Kidney (tissue), 14 donors: ENCODE data around the gene MLC1. TPM values are rescaled to one million over a fixed set of nuclear protein-coding genes. Genes with fewer than 3 reads are reported as not detected.

Experiments
- DNase-seq, 5 donors: peaks; one replicate each; pipeline ENCODE4 v3.0.0-alpha.2; 2013 to 2020
- FAIRE-seq: peaks from 2 replicates; lab custom pipeline; 2012; peaks lifted over from hg19 to GRCh38; lab: Jason Lieb, UNC
- H3K27ac ChIP-seq, 2 donors: one replicate each; pipeline ENCODE4 v1.7.0; 2013; ENCODE audit warnings: low read depth in 2 of 2, low read length in 2 of 2, inconsistent platforms in 1 of 2
- H3K27me3 ChIP-seq: one replicate; pipeline ENCODE4 v1.7.1; 2013; ENCODE audit warnings: low read length, inconsistent platforms; ENCODE audit not compliant: control insufficient read depth, insufficient read depth
- H3K36me3 ChIP-seq, 3 donors: one replicate each; pipeline versions ENCODE4 v1.7.0 to v1.7.1; 2013; ENCODE audit warnings: low read length in 3 of 3, control low read depth in 1 of 3, inconsistent platforms in 1 of 3; ENCODE audit not compliant: insufficient read depth in 3 of 3, control insufficient read depth in 2 of 3
- H3K4me1 ChIP-seq, 3 donors: one replicate each; pipeline versions ENCODE4 v1.7.0 to v1.7.1; 2013; ENCODE audit warnings: low read length in 3 of 3, inconsistent platforms in 1 of 3, low read depth in 1 of 3; ENCODE audit not compliant: control insufficient read depth in 2 of 3, insufficient read depth in 2 of 3
- H3K4me3 ChIP-seq, 3 donors: one replicate each; pipeline versions ENCODE4 v1.7.0 to v1.8.1; 2013; ENCODE audit warnings: low read length in 3 of 3, control low read depth in 1 of 3, inconsistent platforms in 1 of 3
- H3K9ac ChIP-seq, 3 donors: one replicate each; pipeline versions ENCODE4 v1.7.0 to v1.7.1; 2013; ENCODE audit warnings: low read length in 3 of 3, control low read depth in 1 of 3, inconsistent platforms in 1 of 3
- H3K9me3 ChIP-seq, 3 donors: one replicate each; pipeline versions ENCODE4 v1.7.0 to v1.7.1; 2013; ENCODE audit warnings: low read length in 3 of 3, control low read depth in 1 of 3, inconsistent platforms in 1 of 3; ENCODE audit not compliant: control insufficient read depth in 2 of 3, insufficient read depth in 1 of 3
- intact Hi-C: fragments of 100-400 bp; cut with DNase I; formaldehyde crosslinking; loops from one replicate; pipeline ENCODE4 v1.11.1; 2022
- polyA plus RNA-seq: library from polyadenylated mRNA; stranded (reverse); fragments of 350-450 nt; fragmentation: Illumina TruSeq; extraction: RNeasy Lipid Tissue Mini Kit (QIAGEN cat#74804); gene quantifications from one replicate; pipeline ENCODE4 v1.2.3, GENCODE V29; 2014; ENCODE audit warnings: low read depth, low replicate concordance; ENCODE audit not compliant: insufficient read depth
- total RNA-seq: library from RNA; stranded (reverse); fragmentation: NEBNext Ultra II Directional; extraction: Animal tissue kit (Norgen Biotek cat#: 25700); gene quantifications from one replicate; pipeline ENCODE4 v1.2.1, GENCODE V29; 2021
- TF ChIP-seq, protein P1 (sequence below): IDR thresholded peaks from 3 replicates; pipeline ENCODE4 v1.5.1; 2012; ENCODE audit warnings: mild to moderate bottlenecking, moderate library complexity, borderline replicate concordance; ENCODE audit not compliant: insufficient read depth; ENCODE audit errors: extremely low read depth
- donor health status: control.
- donor health status: control.
- donor health status: control.
- donor health status: control.
- donor health status: control.
- donor health status: DM: yes; HTN: yes; CAD: no.
- donor health status: Normal renal cell carcinoma (clear cell type).

MLC1 gene
- total and polyA plus RNA-seq, 2 donors from 2014 or later, result 0.28 TPM; not detected in 1

- Histone ChIP-seq H3K27me3 (no peaks in the 10 kb centered on the region), H3K9me3 (no peaks in the 10 kb centered on the region), H3K36me3 (no peaks in the 10 kb centered on the region), H3K4me3 (no peak overlapping the region), H3K9ac (no peak overlapping the region), H3K4me1 (no peaks in the 10 kb centered on the region), H3K27ac (no peak overlapping the region)
- DNase-seq (peak in 1 of 5 donors; percentile 48), FAIRE-seq (no peak)
- TF ChIP-seq, protein P1, sequence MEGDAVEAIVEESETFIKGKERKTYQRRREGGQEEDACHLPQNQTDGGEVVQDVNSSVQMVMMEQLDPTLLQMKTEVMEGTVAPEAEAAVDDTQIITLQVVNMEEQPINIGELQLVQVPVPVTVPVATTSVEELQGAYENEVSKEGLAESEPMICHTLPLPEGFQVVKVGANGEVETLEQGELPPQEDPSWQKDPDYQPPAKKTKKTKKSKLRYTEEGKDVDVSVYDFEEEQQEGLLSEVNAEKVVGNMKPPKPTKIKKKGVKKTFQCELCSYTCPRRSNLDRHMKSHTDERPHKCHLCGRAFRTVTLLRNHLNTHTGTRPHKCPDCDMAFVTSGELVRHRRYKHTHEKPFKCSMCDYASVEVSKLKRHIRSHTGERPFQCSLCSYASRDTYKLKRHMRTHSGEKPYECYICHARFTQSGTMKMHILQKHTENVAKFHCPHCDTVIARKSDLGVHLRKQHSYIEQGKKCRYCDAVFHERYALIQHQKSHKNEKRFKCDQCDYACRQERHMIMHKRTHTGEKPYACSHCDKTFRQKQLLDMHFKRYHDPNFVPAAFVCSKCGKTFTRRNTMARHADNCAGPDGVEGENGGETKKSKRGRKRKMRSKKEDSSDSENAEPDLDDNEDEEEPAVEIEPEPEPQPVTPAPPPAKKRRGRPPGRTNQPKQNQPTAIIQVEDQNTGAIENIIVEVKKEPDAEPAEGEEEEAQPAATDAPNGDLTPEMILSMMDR, result no peak
- intact Hi-C loops, result no loop called here
These were observed 13.6 kb downstream of the MLC1 start for GRCh38 chr22:50071432-50072166.

GRCh38 chr22:50070366-50070765 lies 14.9 kb downstream of the MLC1 start:
- FAIRE-seq (no peak), DNase-seq (peak in 1 of 5 donors; percentile 39)
- Histone ChIP-seq H3K27me3 (no peaks in the 10 kb centered on the region), H3K4me1 (no peaks in the 10 kb centered on the region), H3K9me3 (no peaks in the 10 kb centered on the region), H3K9ac (no peak overlapping the region), H3K4me3 (no peak overlapping the region), H3K36me3 (no peaks in the 10 kb centered on the region), H3K27ac (no peak overlapping the region)
- TF ChIP-seq, protein P1, result no peak
- intact Hi-C loops, result no loop called here

DNA sequence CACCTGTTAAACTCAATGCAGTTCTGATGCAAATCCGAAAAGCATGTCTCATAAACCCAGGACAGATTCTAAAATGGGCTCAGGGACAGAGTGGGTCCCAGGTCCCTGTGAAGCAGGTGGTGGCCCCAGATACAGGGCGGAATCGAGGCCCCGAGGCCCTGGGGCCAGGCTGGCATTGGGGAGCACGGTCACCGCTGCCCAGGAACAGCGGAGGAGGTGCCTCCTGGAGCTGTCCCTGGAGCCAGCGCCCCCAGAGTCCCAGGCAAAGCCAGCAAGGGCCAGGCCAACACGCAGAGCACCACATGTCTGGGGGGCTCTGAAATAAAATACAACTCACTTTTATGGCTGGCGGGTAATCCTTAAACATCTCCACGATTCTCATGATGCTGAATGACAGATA lies 17.1 kb downstream of the MLC1 start:
- TF ChIP-seq, protein P1, result no peak
- no peak overlapping the region for H3K4me3 ChIP-seq
- no peaks in the 10 kb centered on the region for H3K36me3 ChIP-seq
- no peak overlapping the region for H3K27ac ChIP-seq
- intact Hi-C loops, result no loop called here
- H3K9me3 ChIP-seq, result no peaks in the 10 kb centered on the region
- H3K27me3 ChIP-seq, result no peaks in the 10 kb centered on the region
- no peak overlapping the region for H3K9ac ChIP-seq
- FAIRE-seq (no peak), DNase-seq (no peak)
- H3K4me1 ChIP-seq, result no peaks in the 10 kb centered on the region

GRCh38 chr22:50067244-50067643 lies 18.0 kb downstream of the MLC1 start:
- Histone ChIP-seq H3K4me3 (no peak overlapping the region), H3K27ac (no peak overlapping the region), H3K9me3 (no peaks in the 10 kb centered on the region), H3K4me1 (no peaks in the 10 kb centered on the region), H3K9ac (no peak overlapping the region), H3K36me3 (no peaks in the 10 kb centered on the region), H3K27me3 (no peaks in the 10 kb centered on the region)
- no peak for DNase-seq
- FAIRE-seq, result no peak
- TF ChIP-seq, protein P1, result no peak
- intact Hi-C loops, result no loop called here
